ENCODE measurements around the gene GIMAP5.

Gene GIMAP5

DNA sequence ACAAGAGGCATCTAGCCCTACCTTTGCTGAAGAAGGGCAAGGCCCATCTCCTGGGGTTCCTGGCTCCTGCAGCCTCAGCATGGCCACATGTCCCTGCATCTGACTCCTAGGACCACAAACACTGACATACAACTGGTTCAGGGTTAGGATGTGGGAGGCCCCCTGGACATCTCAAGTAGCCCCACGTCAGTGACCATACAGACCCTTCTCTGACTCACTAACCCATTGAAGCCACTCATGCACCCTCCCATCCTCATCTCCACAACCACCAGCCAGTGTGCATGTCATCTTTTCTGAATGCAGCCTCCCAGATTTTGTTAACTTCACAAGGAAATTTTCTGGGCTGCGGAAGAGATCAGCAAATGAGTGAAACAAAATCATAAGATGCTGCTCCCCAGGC lies 44.7 kb downstream of the GIMAP5 start:
- TF ChIP-seq, protein P1, sequence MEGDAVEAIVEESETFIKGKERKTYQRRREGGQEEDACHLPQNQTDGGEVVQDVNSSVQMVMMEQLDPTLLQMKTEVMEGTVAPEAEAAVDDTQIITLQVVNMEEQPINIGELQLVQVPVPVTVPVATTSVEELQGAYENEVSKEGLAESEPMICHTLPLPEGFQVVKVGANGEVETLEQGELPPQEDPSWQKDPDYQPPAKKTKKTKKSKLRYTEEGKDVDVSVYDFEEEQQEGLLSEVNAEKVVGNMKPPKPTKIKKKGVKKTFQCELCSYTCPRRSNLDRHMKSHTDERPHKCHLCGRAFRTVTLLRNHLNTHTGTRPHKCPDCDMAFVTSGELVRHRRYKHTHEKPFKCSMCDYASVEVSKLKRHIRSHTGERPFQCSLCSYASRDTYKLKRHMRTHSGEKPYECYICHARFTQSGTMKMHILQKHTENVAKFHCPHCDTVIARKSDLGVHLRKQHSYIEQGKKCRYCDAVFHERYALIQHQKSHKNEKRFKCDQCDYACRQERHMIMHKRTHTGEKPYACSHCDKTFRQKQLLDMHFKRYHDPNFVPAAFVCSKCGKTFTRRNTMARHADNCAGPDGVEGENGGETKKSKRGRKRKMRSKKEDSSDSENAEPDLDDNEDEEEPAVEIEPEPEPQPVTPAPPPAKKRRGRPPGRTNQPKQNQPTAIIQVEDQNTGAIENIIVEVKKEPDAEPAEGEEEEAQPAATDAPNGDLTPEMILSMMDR (conservative IDR thresholded peaks at IDR 0.05; ENCODE audit: low read depth, low read length), result no peak
- no peak for DNase-seq (ENCODE audit: low read depth)

DNA sequence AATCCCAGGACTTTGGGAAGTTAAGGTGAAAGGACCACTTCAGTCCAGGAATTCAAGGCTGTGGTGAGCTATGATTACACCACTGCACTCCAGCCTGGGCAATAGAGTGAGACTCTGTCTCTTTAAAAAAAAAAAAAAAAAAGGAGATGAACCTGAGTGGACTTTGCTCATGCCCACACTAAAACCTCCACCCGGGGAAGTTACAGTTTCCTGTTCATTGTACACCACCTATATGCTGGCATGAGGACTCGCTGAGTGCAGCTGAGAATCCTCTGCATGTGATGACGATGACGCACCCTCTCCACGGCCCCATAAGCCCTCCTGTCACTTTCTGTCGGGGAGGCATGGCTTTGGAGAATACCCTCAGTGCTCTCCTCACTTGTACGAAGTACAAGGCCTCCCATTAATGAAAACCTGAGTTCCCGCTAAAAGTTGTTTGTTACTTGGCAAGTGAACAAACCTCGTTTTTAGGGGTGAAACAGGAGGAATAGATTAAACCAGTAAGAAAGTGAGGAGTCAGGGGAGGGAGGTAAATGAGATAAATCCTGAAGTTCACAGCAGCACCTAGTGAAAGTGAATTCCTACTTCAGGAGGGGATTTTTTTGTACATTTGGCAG lies 47.0 kb downstream of the GIMAP5 start:
- TF ChIP-seq, protein P1 (conservative IDR thresholded peaks at IDR 0.05; ENCODE audit: low read depth, low read length), result no peak
- no peak overlapping the region for H3K4me3 ChIP-seq (ENCODE audit: low read length)
- peak; percentile 22 for DNase-seq (ENCODE audit: low read depth)

More for the DNA sequence above, 44.7 kb downstream of the GIMAP5 start:
- H3K4me3 ChIP-seq (ENCODE audit: low read length), result no peak overlapping the region

GRCh38 chr7:150784954-150785353 lies 47.7 kb downstream of the GIMAP5 start:
- TF ChIP-seq, protein P1 (conservative IDR thresholded peaks at IDR 0.05; ENCODE audit: low read depth, low read length), result no peak
- no peak for DNase-seq (ENCODE audit: low read depth)
- no peak overlapping the region for H3K4me3 ChIP-seq (ENCODE audit: low read length)

GRCh38 chr7:150787321-150788281 lies 50.4 kb downstream of the GIMAP5 start:
- TF ChIP-seq, protein P1 (conservative IDR thresholded peaks at IDR 0.05; ENCODE audit: low read depth, low read length), result no peak
- DNase-seq (ENCODE audit: low read depth), result no peak
- H3K4me3 ChIP-seq (ENCODE audit: low read length), result no peak overlapping the region

- H3K4me3 ChIP-seq (ENCODE audit: low read length), result no peak overlapping the region
- TF ChIP-seq, protein P1 (conservative IDR thresholded peaks at IDR 0.05; ENCODE audit: low read depth, low read length), result no peak
- no peak for DNase-seq (ENCODE audit: low read depth)
Measured at GRCh38 chr7:150788474-150789269, 51.5 kb downstream of the GIMAP5 start.

GRCh38 chr7:150790416-150791075 lies 53.3 kb downstream of the GIMAP5 start:
- H3K4me3 ChIP-seq (ENCODE audit: low read length), result no peak overlapping the region
- TF ChIP-seq, protein P1 (conservative IDR thresholded peaks at IDR 0.05; ENCODE audit: low read depth, low read length), result no peak
- no peak for DNase-seq (ENCODE audit: low read depth)
